ENCODE measurements around the gene GP1BA. TPM values are rescaled to one million over a fixed set of nuclear protein-coding genes. Genes with fewer than 3 reads are reported as not detected.

The GP1BA gene
- total RNA-seq, 1 experiment from 2014 or later: not detected

GRCh38 chr17:4971826-4972225 lies 39.7 kb downstream of the GP1BA start:
- no peak overlapping the region for H3K4me3 Mint-ChIP-seq (ENCODE audit: low read depth, unreplicated experiment)

GRCh38 chr17:4972322-4972721 lies 40.2 kb downstream of the GP1BA start:
- Mint-ChIP-seq H3K27me3 (ENCODE audit: unreplicated experiment) (no peaks in the 10 kb centered on the region), H3K4me1 (ENCODE audit: low read depth, unreplicated experiment) (no peaks in the 10 kb centered on the region), H3K4me3 (ENCODE audit: low read depth, unreplicated experiment) (no peak overlapping the region), H3K36me3 (ENCODE audit: insufficient read depth, unreplicated experiment) (peaks cover 19% of the 10 kb centered on the region), H3K9me3 (ENCODE audit: low read depth, unreplicated experiment) (no peaks in the 10 kb centered on the region), H3K27ac (ENCODE audit: unreplicated experiment) (no peak overlapping the region)
- CTCF ChIA-PET: no interaction called here
- BruUV-seq (replicated peaks): no TSS peak
- intact Hi-C loops (cut with micrococcal nuclease; ENCODE audit: unreplicated experiment): no loop called here
- DNase-seq: no peak
- no peak for TF ChIP-seq CTCF (IDR thresholded peaks at IDR 0.05; ENCODE audit: unreplicated experiment)

More at GRCh38 chr17:4971826-4972225, 39.7 kb downstream of the GP1BA start:
- DNase-seq: no peak
- H3K4me1 Mint-ChIP-seq (ENCODE audit: low read depth, unreplicated experiment): no peaks in the 10 kb centered on the region
- BruUV-seq (replicated peaks): no TSS peak
- peaks cover 19% of the 10 kb centered on the region for H3K36me3 Mint-ChIP-seq (ENCODE audit: insufficient read depth, unreplicated experiment)
- H3K9me3 Mint-ChIP-seq (ENCODE audit: low read depth, unreplicated experiment): no peaks in the 10 kb centered on the region
- intact Hi-C loops (cut with micrococcal nuclease; ENCODE audit: unreplicated experiment): no loop called here
- CTCF ChIA-PET: no interaction called here
- H3K27me3 Mint-ChIP-seq (ENCODE audit: unreplicated experiment): no peaks in the 10 kb centered on the region
- no peak for TF ChIP-seq CTCF (IDR thresholded peaks at IDR 0.05; ENCODE audit: unreplicated experiment)
- H3K27ac Mint-ChIP-seq (ENCODE audit: unreplicated experiment): no peak overlapping the region

GRCh38 chr17:4972752-4973151 lies 40.7 kb downstream of the GP1BA start:
- TF ChIP-seq CTCF (IDR thresholded peaks at IDR 0.05; ENCODE audit: unreplicated experiment): no peak
- Mint-ChIP-seq H3K4me1 (ENCODE audit: low read depth, unreplicated experiment) (no peaks in the 10 kb centered on the region), H3K27me3 (ENCODE audit: unreplicated experiment) (no peaks in the 10 kb centered on the region), H3K4me3 (ENCODE audit: low read depth, unreplicated experiment) (no peak overlapping the region), H3K36me3 (ENCODE audit: insufficient read depth, unreplicated experiment) (peaks cover 19% of the 10 kb centered on the region), H3K27ac (ENCODE audit: unreplicated experiment) (no peak overlapping the region), H3K9me3 (ENCODE audit: low read depth, unreplicated experiment) (no peaks in the 10 kb centered on the region)
- intact Hi-C loops (cut with micrococcal nuclease; ENCODE audit: unreplicated experiment): no loop called here
- DNase-seq: no peak
- BruUV-seq (replicated peaks): no TSS peak
- CTCF ChIA-PET: no interaction called here

- CTCF ChIA-PET: no interaction called here
- no peak overlapping the region for H3K4me3 Mint-ChIP-seq (ENCODE audit: low read depth, unreplicated experiment)
- peaks cover 19% of the 10 kb centered on the region for H3K36me3 Mint-ChIP-seq (ENCODE audit: insufficient read depth, unreplicated experiment)
- no peaks in the 10 kb centered on the region for H3K9me3 Mint-ChIP-seq (ENCODE audit: low read depth, unreplicated experiment)
- intact Hi-C loops (cut with micrococcal nuclease; ENCODE audit: unreplicated experiment): no loop called here
- no peak overlapping the region for H3K27ac Mint-ChIP-seq (ENCODE audit: unreplicated experiment)
- no peak for DNase-seq
- no peak for TF ChIP-seq CTCF (IDR thresholded peaks at IDR 0.05; ENCODE audit: unreplicated experiment)
- BruUV-seq (replicated peaks): no TSS peak
- no peaks in the 10 kb centered on the region for H3K4me1 Mint-ChIP-seq (ENCODE audit: low read depth, unreplicated experiment)
- H3K27me3 Mint-ChIP-seq (ENCODE audit: unreplicated experiment): no peaks in the 10 kb centered on the region
These were observed 41.4 kb downstream of the GP1BA start for GRCh38 chr17:4973256-4974114.
